ENCODE measurements around the gene SOX2. TPM values are rescaled to one million over a fixed set of nuclear protein-coding genes. Genes with fewer than 3 reads are reported as not detected.

Gene SOX2
- total RNA-seq, 1 donor from 2014 or later: not detected

DNA sequence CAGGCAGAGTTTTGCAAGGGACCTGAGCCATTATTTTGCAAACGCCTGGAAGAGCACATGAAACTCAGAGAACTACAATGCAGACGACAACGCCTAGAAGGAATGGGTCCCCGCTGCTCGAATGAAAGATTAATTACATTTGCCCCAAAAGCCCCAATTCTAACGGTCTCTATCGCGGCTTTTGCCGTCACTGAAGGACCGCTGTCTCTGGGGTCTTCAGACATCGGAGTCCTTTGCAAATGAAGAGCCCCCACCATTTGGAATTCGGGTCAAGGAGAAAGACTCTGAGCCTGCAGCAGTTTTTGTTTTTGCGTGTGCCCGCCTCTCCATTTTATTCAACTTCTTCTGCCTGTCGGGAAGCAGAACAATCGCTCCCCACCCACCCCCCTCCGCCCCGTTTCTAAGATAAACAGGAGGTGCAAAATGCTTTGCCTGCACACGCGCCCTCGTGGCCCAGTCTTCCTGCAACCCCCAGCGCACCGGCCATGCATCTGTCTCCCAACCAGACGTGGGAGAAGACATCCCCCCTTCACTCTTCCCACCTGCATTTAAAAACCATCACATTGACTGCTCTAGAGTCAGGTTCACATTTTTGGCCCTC, 13.5 kb downstream of the SOX2 start:
- no peak for DNase-seq (ENCODE audit: low read depth)
- no peak overlapping the region for H3K4me3 ChIP-seq (ENCODE audit: low read depth, low read length)
- TF ChIP-seq, protein P1, sequence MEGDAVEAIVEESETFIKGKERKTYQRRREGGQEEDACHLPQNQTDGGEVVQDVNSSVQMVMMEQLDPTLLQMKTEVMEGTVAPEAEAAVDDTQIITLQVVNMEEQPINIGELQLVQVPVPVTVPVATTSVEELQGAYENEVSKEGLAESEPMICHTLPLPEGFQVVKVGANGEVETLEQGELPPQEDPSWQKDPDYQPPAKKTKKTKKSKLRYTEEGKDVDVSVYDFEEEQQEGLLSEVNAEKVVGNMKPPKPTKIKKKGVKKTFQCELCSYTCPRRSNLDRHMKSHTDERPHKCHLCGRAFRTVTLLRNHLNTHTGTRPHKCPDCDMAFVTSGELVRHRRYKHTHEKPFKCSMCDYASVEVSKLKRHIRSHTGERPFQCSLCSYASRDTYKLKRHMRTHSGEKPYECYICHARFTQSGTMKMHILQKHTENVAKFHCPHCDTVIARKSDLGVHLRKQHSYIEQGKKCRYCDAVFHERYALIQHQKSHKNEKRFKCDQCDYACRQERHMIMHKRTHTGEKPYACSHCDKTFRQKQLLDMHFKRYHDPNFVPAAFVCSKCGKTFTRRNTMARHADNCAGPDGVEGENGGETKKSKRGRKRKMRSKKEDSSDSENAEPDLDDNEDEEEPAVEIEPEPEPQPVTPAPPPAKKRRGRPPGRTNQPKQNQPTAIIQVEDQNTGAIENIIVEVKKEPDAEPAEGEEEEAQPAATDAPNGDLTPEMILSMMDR (conservative IDR thresholded peaks at IDR 0.05; ENCODE audit: low read depth, low read length): no peak

- TF ChIP-seq, protein P1 (conservative IDR thresholded peaks at IDR 0.05; ENCODE audit: low read depth, low read length): no peak
- no peak overlapping the region for H3K4me3 ChIP-seq (ENCODE audit: low read depth, low read length)
Observed at GRCh38 chr3:181725830-181726229, 14.1 kb downstream of the SOX2 start.

GRCh38 chr3:181726351-181727330, 14.9 kb downstream of the SOX2 start:
- DNase-seq (ENCODE audit: low read depth): no peak
- H3K4me3 ChIP-seq (ENCODE audit: low read depth, low read length): peak overlapping the region; percentile 13
- TF ChIP-seq, protein P1 (conservative IDR thresholded peaks at IDR 0.05; ENCODE audit: low read depth, low read length): no peak

More at GRCh38 chr3:181725830-181726229, 14.1 kb downstream of the SOX2 start:
- DNase-seq (ENCODE audit: low read depth): no peak

GRCh38 chr3:181727341-181728032, 15.8 kb downstream of the SOX2 start:
- TF ChIP-seq, protein P1 (conservative IDR thresholded peaks at IDR 0.05; ENCODE audit: low read depth, low read length): no peak
- DNase-seq (ENCODE audit: low read depth): no peak
- H3K4me3 ChIP-seq (ENCODE audit: low read depth, low read length): peak overlapping the region; percentile 13

GRCh38 chr3:181728470-181729340, 17.0 kb downstream of the SOX2 start:
- no peak for DNase-seq (ENCODE audit: low read depth)
- TF ChIP-seq, protein P1 (conservative IDR thresholded peaks at IDR 0.05; ENCODE audit: low read depth, low read length): no peak

GRCh38 chr3:181729341-181729869, 17.7 kb downstream of the SOX2 start:
- no peak for DNase-seq (ENCODE audit: low read depth)
- no peak overlapping the region for H3K4me3 ChIP-seq (ENCODE audit: low read depth, low read length)
- TF ChIP-seq, protein P1 (conservative IDR thresholded peaks at IDR 0.05; ENCODE audit: low read depth, low read length): no peak

More at GRCh38 chr3:181728470-181729340, 17.0 kb downstream of the SOX2 start:
- H3K4me3 ChIP-seq (ENCODE audit: low read depth, low read length): no peak overlapping the region

All from epithelial cell of proximal tubule (primary cell).